Measurements from ENCODE around the gene AHRR. TPM values are rescaled to one million over a fixed set of nuclear protein-coding genes. Genes with fewer than 3 reads are reported as not detected.

AHRR gene
- total and polyA plus RNA-seq, 9 of the 15 experiments (the other 6 are each of a cell fraction or from before 2014, with no cell fraction given) = 0.06 to 1.6 (median 0.75) TPM; not detected in 1

- WGBS (ENCODE audit: insufficient coverage, low coverage, missing lambda C conversion rate) = 7% methylated on average over 18 of the region's 18 CpGs
Measured at GRCh38 chr5:405421-405820, 83.9 kb downstream of the AHRR start.

GRCh38 chr5:406041-406440 is 84.5 kb downstream of the AHRR start:
- intact Hi-C loops (cut with micrococcal nuclease) = no loop called here
- H3K27ac ChIP-seq (ENCODE audit: extremely low read depth, low read depth, low read length) = no peak overlapping the region
- FAIRE-seq = no peak
- H4K20me1 ChIP-seq (replicated peaks; ENCODE audit: control insufficient read depth, insufficient read depth, low read length) = no peaks in the 10 kb centered on the region; the same call in 1 of the 2 replicates
- no peaks in the 10 kb centered on the region for H3K79me2 ChIP-seq (ENCODE audit: control insufficient read depth, insufficient read depth, low read length)
- CTCF ChIA-PET (ENCODE audit: low intra/inter-chr PET ratio) = no interaction called here
- H3K4me3 ChIP-seq = no peak overlapping the region
- H3K9ac ChIP-seq (ENCODE audit: insufficient read depth in 1 of 2, low read depth in 2 of 2, low read length in 2 of 2) = no peak overlapping the region
- no peaks in the 10 kb centered on the region for H3K36me3 ChIP-seq (ENCODE audit: control insufficient read depth, insufficient read depth, low read length)
- peaks cover 0 to 3% of the 10 kb centered on the region in 2 experiments; a peak in 1 of 5 replicates for H3K4me1 ChIP-seq (replicated peaks in 1 of 2; ENCODE audit: control insufficient read depth in 2 of 2, insufficient read depth in 2 of 2, low read length in 2 of 2)
- H3K27me3 ChIP-seq (ENCODE audit: control insufficient read depth in 2 of 2, insufficient read depth in 2 of 2, low read length in 2 of 2) = peaks cover 64 to 67% of the 10 kb centered on the region in 2 experiments
- POLR2A ChIA-PET = interaction anchor here (1.0 kb wide), 1 partner anchor 8 kb away, joined by 3 read pairs; no protein-coding TSS in a partner anchor
- in situ Hi-C loops (cut with MboI) = no loop called here
- H3K4me2 ChIP-seq (ENCODE audit: insufficient read depth, low read length) = no peak overlapping the region
- no peak overlapping the region for H2AFZ ChIP-seq (ENCODE audit: low read depth, low read length)
- no peaks in the 10 kb centered on the region for H3K9me3 ChIP-seq (replicated peaks; ENCODE audit: control insufficient read depth, insufficient read depth, low read depth, low read length)
- BruUV-seq (replicated peaks) = no TSS peak
- ATAC-seq = no peak
- WGBS (ENCODE audit: insufficient coverage, low coverage, missing lambda C conversion rate) = 5% methylated on average over 9 of the region's 9 CpGs
- H3K9me1 ChIP-seq (ENCODE audit: control insufficient read depth, insufficient read depth, low read length) = no peaks in the 10 kb centered on the region
- no peak for DNase-seq (ENCODE audit: extremely low read depth in 1 of 4, low spot score in 3 of 4)
- no peak for TF ChIP-seq POLR3A (IDR thresholded peaks at IDR 0.05; ENCODE audit: borderline replicate concordance, extremely low read depth, insufficient read depth, insufficient read length)
- TF ChIP-seq PRPF4 (IDR thresholded peaks at IDR 0.05; ENCODE audit: insufficient read depth, low read depth, low read length, poor library complexity, severe bottlenecking) = no peak
- no peak for TF ChIP-seq YY1 (IDR thresholded peaks at IDR 0.05; ENCODE audit: borderline replicate concordance in 1 of 3, control insufficient read depth in 1 of 3, extremely low read depth in 1 of 3, insufficient read depth in 3 of 3, insufficient read length in 1 of 3, insufficient replicate concordance in 2 of 3, low read depth in 1 of 3, low read length in 2 of 3)
- TF ChIP-seq ZNF408 (CRISPR knock-in tag; IDR thresholded peaks at IDR 0.05; ENCODE audit: low read depth) = no peak
- no peak for TF ChIP-seq RBM22 (IDR thresholded peaks at IDR 0.05; ENCODE audit: low read depth, low read length, poor library complexity, severe bottlenecking)
- no peak for TF ChIP-seq BDP1 (IDR thresholded peaks at IDR 0.05; ENCODE audit: insufficient read depth, insufficient read length)
- no peak for TF ChIP-seq MCM2 (IDR thresholded peaks at IDR 0.05; ENCODE audit: low read depth)

More at GRCh38 chr5:405421-405820, 83.9 kb downstream of the AHRR start:
- ChIA-PET CTCF (ENCODE audit: low intra/inter-chr PET ratio) (no interaction called here), POLR2A (interaction anchor here (1.0 kb wide), 1 partner anchor 9 kb away, joined by 3 read pairs; no protein-coding TSS in a partner anchor)
- BruUV-seq (replicated peaks) = no TSS peak
- Histone ChIP-seq H3K36me3 (ENCODE audit: control insufficient read depth, insufficient read depth, low read length) (no peaks in the 10 kb centered on the region), H2AFZ (ENCODE audit: low read depth, low read length) (no peak overlapping the region), H3K9me1 (ENCODE audit: control insufficient read depth, insufficient read depth, low read length) (no peaks in the 10 kb centered on the region), H3K9me3 (replicated peaks; ENCODE audit: control insufficient read depth, insufficient read depth, low read depth, low read length) (no peaks in the 10 kb centered on the region), H3K4me1 (replicated peaks in 1 of 2; ENCODE audit: control insufficient read depth in 2 of 2, insufficient read depth in 2 of 2, low read length in 2 of 2) (peaks cover 0 to 6% of the 10 kb centered on the region in 2 experiments; a peak in 1 of 5 replicates), H3K9ac (ENCODE audit: insufficient read depth in 1 of 2, low read depth in 2 of 2, low read length in 2 of 2) (no peak overlapping the region), H3K27me3 (ENCODE audit: control insufficient read depth in 2 of 2, insufficient read depth in 2 of 2, low read length in 2 of 2) (peaks cover 70 to 72% of the 10 kb centered on the region in 2 experiments), H3K27ac (ENCODE audit: extremely low read depth, low read depth, low read length) (no peak overlapping the region), H3K79me2 (ENCODE audit: control insufficient read depth, insufficient read depth, low read length) (no peaks in the 10 kb centered on the region), H3K4me3 (no peak overlapping the region), H4K20me1 (replicated peaks; ENCODE audit: control insufficient read depth, insufficient read depth, low read length) (no peaks in the 10 kb centered on the region; the same call in 1 of the 2 replicates), H3K4me2 (ENCODE audit: insufficient read depth, low read length) (no peak overlapping the region)
- TF ChIP-seq RBM17 (IDR thresholded peaks at IDR 0.05; ENCODE audit: borderline replicate concordance, low read depth, low read length) (no peak), SMARCA4 (IDR thresholded peaks at IDR 0.05) (no peak), FOXA3 (CRISPR knock-in tag; conservative IDR thresholded peaks at IDR 0.05 in 1 of 2, IDR thresholded peaks at IDR 0.05 in 1 of 2) (no peak), MCM3 (IDR thresholded peaks at IDR 0.05) (no peak), ZNF41 (CRISPR knock-in tag; conservative IDR thresholded peaks at IDR 0.05) (no peak), NCOR1 (IDR thresholded peaks at IDR 0.05) (no peak), TCF7L2 (IDR thresholded peaks at IDR 0.05; ENCODE audit: low read depth, low read length) (no peak), MIER1 (IDR thresholded peaks at IDR 0.05; ENCODE audit: low read depth) (no peak)
- TF ChIP-seq, protein P1, sequence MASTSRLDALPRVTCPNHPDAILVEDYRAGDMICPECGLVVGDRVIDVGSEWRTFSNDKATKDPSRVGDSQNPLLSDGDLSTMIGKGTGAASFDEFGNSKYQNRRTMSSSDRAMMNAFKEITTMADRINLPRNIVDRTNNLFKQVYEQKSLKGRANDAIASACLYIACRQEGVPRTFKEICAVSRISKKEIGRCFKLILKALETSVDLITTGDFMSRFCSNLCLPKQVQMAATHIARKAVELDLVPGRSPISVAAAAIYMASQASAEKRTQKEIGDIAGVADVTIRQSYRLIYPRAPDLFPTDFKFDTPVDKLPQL (IDR thresholded peaks at IDR 0.05; ENCODE audit: extremely low read depth, insufficient read length) = no peak
- intact Hi-C loops (cut with micrococcal nuclease) = no loop called here
- ATAC-seq (no peak; the same call in 2 of the 3 replicates), DNase-seq (ENCODE audit: extremely low read depth in 1 of 4, low spot score in 3 of 4) (no peak), FAIRE-seq (no peak)
- in situ Hi-C loops (cut with MboI) = no loop called here
